Progenitor cell of endocrine pancreas (in vitro differentiated cells): ENCODE measurements around the gene EWSR1. TPM values are rescaled to one million over a fixed set of nuclear protein-coding genes. Genes with fewer than 3 reads are reported as not detected.
A peak's percentile ranks its signal among the peaks of the same experiment; 100 is the strongest.

Source experiments
- DNase-seq: peaks from one replicate; pipeline ENCODE4 v3.0.0; 2021; ENCODE audit warnings: low spot score; ENCODE audit not compliant: unreplicated experiment
- H3K27ac Mint-ChIP-seq: 2 replicates; pipeline ENCODE4 v1.8.0; 2021; ENCODE audit warnings: mild to moderate bottlenecking, moderate library complexity, mixed read lengths
- H3K27me3 Mint-ChIP-seq: 2 replicates; pipeline ENCODE4 v1.8.0; 2021; ENCODE audit warnings: mixed read lengths
- H3K36me3 Mint-ChIP-seq: 2 replicates; pipeline ENCODE4 v1.8.0; 2022; ENCODE audit warnings: mixed read lengths; ENCODE audit not compliant: insufficient read depth
- H3K4me1 Mint-ChIP-seq: 2 replicates; pipeline ENCODE4 v1.8.0; 2021; ENCODE audit warnings: low read depth, mixed read lengths
- H3K4me3 Mint-ChIP-seq: 2 replicates; pipeline ENCODE4 v1.8.0; 2021; ENCODE audit warnings: low read depth, mild to moderate bottlenecking, moderate library complexity, mixed read lengths
- H3K9me3 Mint-ChIP-seq: 2 replicates; pipeline ENCODE4 v1.8.0; 2021; ENCODE audit warnings: low read depth, mixed read lengths
- total RNA-seq: library from RNA; stranded (reverse); gene quantifications from 2 replicates; pipeline ENCODE4 v1.2.1, GENCODE V29; 2021
- TF ChIP-seq, protein P1 (sequence below): fragments of 200-600 bp; sonication (generic); IDR thresholded peaks from one replicate; pipeline ENCODE4 v1.5.0; 2021; ENCODE audit warnings: antibody characterized with exemption, mild to moderate bottlenecking; ENCODE audit not compliant: unreplicated experiment

Gene EWSR1
- total RNA-seq, 1 donor from 2014 or later, result 442 TPM

GRCh38 chr22:29298641-29299040 lies 30.6 kb downstream of the EWSR1 start:
- no peaks in the 10 kb centered on the region for H3K4me1 Mint-ChIP-seq
- no peaks in the 10 kb centered on the region for H3K27me3 Mint-ChIP-seq
- no peak overlapping the region for H3K4me3 Mint-ChIP-seq
- H3K9me3 Mint-ChIP-seq, result no peaks in the 10 kb centered on the region
- peak overlapping the region; percentile 41 for H3K27ac Mint-ChIP-seq
- TF ChIP-seq, protein P1, sequence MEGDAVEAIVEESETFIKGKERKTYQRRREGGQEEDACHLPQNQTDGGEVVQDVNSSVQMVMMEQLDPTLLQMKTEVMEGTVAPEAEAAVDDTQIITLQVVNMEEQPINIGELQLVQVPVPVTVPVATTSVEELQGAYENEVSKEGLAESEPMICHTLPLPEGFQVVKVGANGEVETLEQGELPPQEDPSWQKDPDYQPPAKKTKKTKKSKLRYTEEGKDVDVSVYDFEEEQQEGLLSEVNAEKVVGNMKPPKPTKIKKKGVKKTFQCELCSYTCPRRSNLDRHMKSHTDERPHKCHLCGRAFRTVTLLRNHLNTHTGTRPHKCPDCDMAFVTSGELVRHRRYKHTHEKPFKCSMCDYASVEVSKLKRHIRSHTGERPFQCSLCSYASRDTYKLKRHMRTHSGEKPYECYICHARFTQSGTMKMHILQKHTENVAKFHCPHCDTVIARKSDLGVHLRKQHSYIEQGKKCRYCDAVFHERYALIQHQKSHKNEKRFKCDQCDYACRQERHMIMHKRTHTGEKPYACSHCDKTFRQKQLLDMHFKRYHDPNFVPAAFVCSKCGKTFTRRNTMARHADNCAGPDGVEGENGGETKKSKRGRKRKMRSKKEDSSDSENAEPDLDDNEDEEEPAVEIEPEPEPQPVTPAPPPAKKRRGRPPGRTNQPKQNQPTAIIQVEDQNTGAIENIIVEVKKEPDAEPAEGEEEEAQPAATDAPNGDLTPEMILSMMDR, result no peak
- no peak for DNase-seq
- H3K36me3 Mint-ChIP-seq, result peaks cover 39% of the 10 kb centered on the region

GRCh38 chr22:29299136-29299900 lies 31.2 kb downstream of the EWSR1 start:
- TF ChIP-seq, protein P1, result no peak
- peak overlapping the region; percentile 71 for H3K27ac Mint-ChIP-seq
- no peak for DNase-seq
- no peaks in the 10 kb centered on the region for H3K27me3 Mint-ChIP-seq
- peaks cover 36% of the 10 kb centered on the region for H3K36me3 Mint-ChIP-seq
- H3K4me3 Mint-ChIP-seq, result no peak overlapping the region
- H3K9me3 Mint-ChIP-seq, result no peaks in the 10 kb centered on the region
- H3K4me1 Mint-ChIP-seq, result no peaks in the 10 kb centered on the region

DNA sequence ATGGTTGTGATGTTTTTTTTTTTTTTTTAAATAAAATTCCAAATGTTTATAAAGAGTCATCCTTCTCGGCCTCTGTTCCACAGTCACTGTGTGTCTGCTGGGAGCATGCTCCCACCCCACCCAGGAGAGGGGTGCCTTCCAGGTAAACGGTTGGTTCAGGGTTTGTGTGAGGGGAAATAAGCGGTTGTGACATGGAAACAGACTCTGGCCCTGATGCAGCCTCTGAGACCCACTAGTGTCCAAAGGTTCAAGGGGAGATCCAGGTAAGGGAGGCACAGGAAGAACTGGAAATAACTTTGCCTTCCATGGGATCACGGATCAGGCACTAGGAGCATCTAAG lies 32.4 kb downstream of the EWSR1 start:
- Mint-ChIP-seq H3K9me3 (no peaks in the 10 kb centered on the region), H3K27me3 (no peaks in the 10 kb centered on the region), H3K4me1 (no peaks in the 10 kb centered on the region), H3K4me3 (no peak overlapping the region), H3K27ac (peak overlapping the region; percentile 76), H3K36me3 (peaks cover 34% of the 10 kb centered on the region)
- TF ChIP-seq, protein P1, result no peak
- no peak for DNase-seq

DNA sequence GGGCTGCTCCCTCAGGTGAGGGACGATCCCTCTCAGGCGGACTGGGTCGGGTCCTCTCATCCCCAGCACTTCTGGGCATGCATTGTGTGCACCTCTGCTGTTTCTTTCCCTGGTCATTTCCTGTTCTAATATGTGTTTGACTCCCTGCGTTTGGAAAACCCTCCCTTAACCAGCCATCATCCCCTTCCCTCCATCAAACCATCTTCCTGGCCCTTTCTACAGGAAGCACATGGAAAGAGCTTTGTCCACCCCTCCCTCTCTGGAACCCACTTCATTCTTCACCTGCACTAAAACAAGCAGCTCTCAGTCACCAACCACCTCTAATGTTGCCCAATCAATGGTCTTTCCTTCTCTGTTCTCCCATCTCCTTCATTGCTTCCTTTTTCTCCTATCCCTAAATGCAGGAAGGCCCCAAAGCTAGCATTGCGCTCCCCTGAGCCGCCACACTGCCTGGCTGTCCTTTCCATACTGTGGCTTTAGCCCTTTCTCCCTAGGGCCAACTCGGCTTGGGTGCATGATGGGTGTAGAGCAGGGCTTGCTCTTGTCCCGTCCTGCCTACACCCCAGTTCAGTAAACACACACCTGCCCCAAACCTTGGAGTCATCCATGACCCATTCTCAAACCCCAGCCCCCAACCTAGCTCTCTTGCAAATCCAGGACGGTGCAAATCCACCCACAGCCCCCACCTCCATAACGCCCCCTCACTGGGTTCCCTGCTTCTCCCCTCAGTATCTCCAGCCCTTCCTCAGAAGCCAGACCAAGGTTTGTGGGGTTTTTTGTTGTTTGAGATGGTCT lies 32.9 kb downstream of the EWSR1 start:
- TF ChIP-seq, protein P1, result no peak
- H3K36me3 Mint-ChIP-seq, result peaks cover 31% of the 10 kb centered on the region
- no peaks in the 10 kb centered on the region for H3K9me3 Mint-ChIP-seq
- H3K4me3 Mint-ChIP-seq, result no peak overlapping the region
- no peaks in the 10 kb centered on the region for H3K27me3 Mint-ChIP-seq
- H3K4me1 Mint-ChIP-seq, result peaks cover 1% of the 10 kb centered on the region
- H3K27ac Mint-ChIP-seq, result peak overlapping the region; percentile 76
- DNase-seq, result no peak

GRCh38 chr22:29301716-29302401 lies 33.8 kb downstream of the EWSR1 start:
- Mint-ChIP-seq H3K4me1 (peaks cover 1% of the 10 kb centered on the region), H3K4me3 (no peak overlapping the region), H3K9me3 (no peaks in the 10 kb centered on the region), H3K27me3 (no peaks in the 10 kb centered on the region), H3K27ac (peak overlapping the region; percentile 83), H3K36me3 (peaks cover 27% of the 10 kb centered on the region)
- DNase-seq, result no peak
- TF ChIP-seq, protein P1, result no peak
